Measurements from ENCODE around the gene PGAP6. TPM values are rescaled to one million over a fixed set of nuclear protein-coding genes. Genes with fewer than 3 reads are reported as not detected.
A peak's percentile ranks its signal among the peaks of the same experiment; 100 is the strongest.
"Not testable (repeated sequence)": the region's sequence is repeated elsewhere in the genome, so short reads cannot be mapped to it uniquely, and the experiment has no call there.

PGAP6 gene
- total RNA-seq, 1 experiment from 2014 or later = 34.9 TPM

GRCh38 chr16:370443-370842 is 11.3 kb downstream of the PGAP6 start, which contains the start of gene MRPL28:
Gene MRPL28, minus strand, starts transcription at chr16:370538. Its CDS starts 320 bp downstream, at chr16:370218.
- DNase-seq (ENCODE audit: low read depth in 1 of 2, low spot score in 2 of 2) = peak; percentile 89 to 94
- Histone ChIP-seq H3K36me3 (peaks cover 70% of the 10 kb centered on the region), H3K9me3 (replicated peaks) (no peaks in the 10 kb centered on the region), H3K27me3 (replicated peaks) (no peaks in the 10 kb centered on the region), H3K4me3 (peak within 1 kb of the TSS; percentile 21), H3K27ac (no peak within 1 kb of the TSS), H3K4me1 (replicated peaks) (peaks cover 4% of the 10 kb centered on the region; the same call in 1 of the 2 replicates)

- no peak overlapping the region for H3K27ac ChIP-seq
- H3K36me3 ChIP-seq = peaks cover 68% of the 10 kb centered on the region
- H3K9me3 ChIP-seq (replicated peaks) = no peaks in the 10 kb centered on the region
- DNase-seq (ENCODE audit: low read depth in 1 of 2, low spot score in 2 of 2) = no peak
- H3K4me1 ChIP-seq (replicated peaks) = peaks cover 4% of the 10 kb centered on the region; the same call in 1 of the 2 replicates
- no peak overlapping the region for H3K4me3 ChIP-seq
- no peaks in the 10 kb centered on the region for H3K27me3 ChIP-seq (replicated peaks)
Measured at GRCh38 chr16:369866-370436, 11.8 kb downstream of the PGAP6 start.

- Histone ChIP-seq H3K9me3 (replicated peaks) (no peaks in the 10 kb centered on the region), H3K4me3 (no peak overlapping the region), H3K27ac (no peak overlapping the region), H3K27me3 (replicated peaks) (no peaks in the 10 kb centered on the region), H3K36me3 (peaks cover 62% of the 10 kb centered on the region), H3K4me1 (replicated peaks) (peaks cover 4% of the 10 kb centered on the region; the same call in 1 of the 2 replicates)
- no peak for DNase-seq (ENCODE audit: low read depth in 1 of 2, low spot score in 2 of 2)
Measured at GRCh38 chr16:369275-369865, 12.4 kb downstream of the PGAP6 start.

- H3K36me3 ChIP-seq = peaks cover 54% of the 10 kb centered on the region
- no peaks in the 10 kb centered on the region for H3K9me3 ChIP-seq (replicated peaks)
- no peak overlapping the region for H3K4me3 ChIP-seq
- peaks cover 4% of the 10 kb centered on the region; the same call in 1 of the 2 replicates for H3K4me1 ChIP-seq (replicated peaks)
- DNase-seq (ENCODE audit: low read depth in 1 of 2, low spot score in 2 of 2) = no peak
- H3K27me3 ChIP-seq (replicated peaks) = peaks cover 3% of the 10 kb centered on the region
- H3K27ac ChIP-seq = no peak overlapping the region
Measured at GRCh38 chr16:368388-369158, 13.2 kb downstream of the PGAP6 start.

GRCh38 chr16:367333-367903 is 14.4 kb downstream of the PGAP6 start:
- no peak overlapping the region for H3K4me3 ChIP-seq
- no peaks in the 10 kb centered on the region for H3K9me3 ChIP-seq (replicated peaks)
- H3K4me1 ChIP-seq (replicated peaks) = peaks cover 4% of the 10 kb centered on the region; the same call in 1 of the 2 replicates
- peaks cover 47% of the 10 kb centered on the region for H3K36me3 ChIP-seq
- H3K27me3 ChIP-seq (replicated peaks) = peaks cover 10% of the 10 kb centered on the region
- H3K27ac ChIP-seq = no peak overlapping the region
- no peak for DNase-seq (ENCODE audit: low read depth in 1 of 2, low spot score in 2 of 2)

GRCh38 chr16:366476-366875 is 15.3 kb downstream of the PGAP6 start:
- no peak for DNase-seq (ENCODE audit: low read depth in 1 of 2, low spot score in 2 of 2)
- Histone ChIP-seq H3K27ac (no peak overlapping the region), H3K27me3 (replicated peaks) (peaks cover 10% of the 10 kb centered on the region), H3K9me3 (replicated peaks) (no peaks in the 10 kb centered on the region), H3K36me3 (peaks cover 38% of the 10 kb centered on the region), H3K4me1 (replicated peaks) (peaks cover 7% of the 10 kb centered on the region; the same call in 1 of the 2 replicates), H3K4me3 (no peak overlapping the region)

GRCh38 chr16:364595-365491 is 16.9 kb downstream of the PGAP6 start:
- H3K36me3 ChIP-seq = peaks cover 32% of the 10 kb centered on the region
- H3K27ac ChIP-seq = no peak overlapping the region
- H3K9me3 ChIP-seq (replicated peaks) = no peaks in the 10 kb centered on the region
- no peak for DNase-seq (ENCODE audit: low read depth in 1 of 2, low spot score in 2 of 2)
- H3K4me1 ChIP-seq (replicated peaks) = peaks cover 3% of the 10 kb centered on the region; the same call in 1 of the 2 replicates
- H3K4me3 ChIP-seq = no peak overlapping the region
- peaks cover 10% of the 10 kb centered on the region for H3K27me3 ChIP-seq (replicated peaks)

GRCh38 chr16:363766-364490 is 17.9 kb downstream of the PGAP6 start:
- no peak for DNase-seq (ENCODE audit: low read depth in 1 of 2, low spot score in 2 of 2)
- Histone ChIP-seq H3K9me3 (replicated peaks) (no peaks in the 10 kb centered on the region), H3K4me1 (replicated peaks) (peaks cover 3% of the 10 kb centered on the region; the same call in 1 of the 2 replicates), H3K4me3 (no peak overlapping the region), H3K36me3 (peaks cover 26% of the 10 kb centered on the region), H3K27ac (no peak overlapping the region), H3K27me3 (replicated peaks) (peaks cover 10% of the 10 kb centered on the region)

- no peak for DNase-seq (ENCODE audit: low read depth in 1 of 2, low spot score in 2 of 2)
- H3K9me3 ChIP-seq (replicated peaks) = no peaks in the 10 kb centered on the region
- H3K27ac ChIP-seq = no peak overlapping the region
- peaks cover 19% of the 10 kb centered on the region for H3K36me3 ChIP-seq
- H3K27me3 ChIP-seq (replicated peaks) = peaks cover 10% of the 10 kb centered on the region
- H3K4me1 ChIP-seq (replicated peaks) = peaks cover 3% of the 10 kb centered on the region; the same call in 1 of the 2 replicates
- no peak overlapping the region for H3K4me3 ChIP-seq
Measured at GRCh38 chr16:363110-363765, 18.5 kb downstream of the PGAP6 start.

GRCh38 chr16:362702-362999 is 19.1 kb downstream of the PGAP6 start:
- H3K4me3 ChIP-seq; H3K27ac ChIP-seq; DNase-seq (ENCODE audit: low read depth in 1 of 2, low spot score in 2 of 2); H3K9me3 ChIP-seq (replicated peaks); H3K4me1 ChIP-seq (replicated peaks): not testable (repeated sequence)
- peaks cover 13% of the 10 kb centered on the region for H3K36me3 ChIP-seq
- peaks cover 10% of the 10 kb centered on the region for H3K27me3 ChIP-seq (replicated peaks)

GRCh38 chr16:361872-362701 is 19.7 kb downstream of the PGAP6 start:
- peaks cover 7% of the 10 kb centered on the region for H3K36me3 ChIP-seq
- peaks cover 3% of the 10 kb centered on the region; the same call in 1 of the 2 replicates for H3K4me1 ChIP-seq (replicated peaks)
- H3K27me3 ChIP-seq (replicated peaks) = peaks cover 10% of the 10 kb centered on the region
- no peak overlapping the region for H3K4me3 ChIP-seq
- H3K9me3 ChIP-seq (replicated peaks) = no peaks in the 10 kb centered on the region
- H3K27ac ChIP-seq = no peak overlapping the region
- peak; percentile 61 to 81 for DNase-seq (ENCODE audit: low read depth in 1 of 2, low spot score in 2 of 2)
